Measurements from ENCODE around the gene LPIN1.
"Not testable (repeated sequence)": the region's sequence is repeated elsewhere in the genome, so short reads cannot be mapped to it uniquely, and the experiment has no call there.

Gene LPIN1

DNA sequence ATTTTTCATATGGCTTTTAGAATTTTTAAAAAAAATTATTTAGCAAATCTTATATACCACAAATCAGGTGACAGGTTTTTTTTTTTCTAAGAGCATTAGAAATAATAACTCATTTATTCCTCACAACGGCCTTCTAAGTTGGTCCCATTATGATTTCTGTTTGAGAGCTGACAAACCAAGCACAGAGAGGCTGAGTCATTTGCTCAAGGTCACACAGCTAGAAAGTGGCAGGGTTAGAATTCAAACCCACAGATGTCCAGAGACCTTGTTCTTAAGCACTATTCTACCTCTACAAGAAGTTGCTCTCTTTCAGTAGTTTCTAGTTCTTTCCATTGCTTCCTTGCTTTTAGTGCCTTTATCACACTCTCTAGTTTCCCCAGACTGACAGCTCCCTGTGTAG, 28.8 kb upstream of the LPIN1 start:
- no peak for DNase-seq

DNA sequence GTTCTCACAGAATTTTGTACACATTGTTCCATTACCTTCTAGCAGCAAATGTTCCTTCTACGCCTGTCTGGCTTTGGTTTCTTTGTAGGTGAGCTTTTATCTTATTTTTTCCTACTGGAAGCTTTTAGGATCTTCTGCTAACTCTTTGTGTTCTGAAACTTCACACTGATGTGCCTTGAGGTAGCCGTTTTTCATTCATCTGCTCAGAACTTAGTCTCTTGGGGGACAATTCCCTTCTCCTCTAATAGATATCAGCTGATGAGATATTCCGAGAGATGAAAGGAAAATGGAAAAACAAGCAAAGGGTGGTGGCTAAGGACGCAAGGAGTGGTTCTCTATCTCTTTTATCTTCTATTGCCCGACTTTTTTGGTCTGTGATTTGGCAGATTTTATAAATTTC, 27.8 kb upstream of the LPIN1 start:
- no peak for DNase-seq

DNA sequence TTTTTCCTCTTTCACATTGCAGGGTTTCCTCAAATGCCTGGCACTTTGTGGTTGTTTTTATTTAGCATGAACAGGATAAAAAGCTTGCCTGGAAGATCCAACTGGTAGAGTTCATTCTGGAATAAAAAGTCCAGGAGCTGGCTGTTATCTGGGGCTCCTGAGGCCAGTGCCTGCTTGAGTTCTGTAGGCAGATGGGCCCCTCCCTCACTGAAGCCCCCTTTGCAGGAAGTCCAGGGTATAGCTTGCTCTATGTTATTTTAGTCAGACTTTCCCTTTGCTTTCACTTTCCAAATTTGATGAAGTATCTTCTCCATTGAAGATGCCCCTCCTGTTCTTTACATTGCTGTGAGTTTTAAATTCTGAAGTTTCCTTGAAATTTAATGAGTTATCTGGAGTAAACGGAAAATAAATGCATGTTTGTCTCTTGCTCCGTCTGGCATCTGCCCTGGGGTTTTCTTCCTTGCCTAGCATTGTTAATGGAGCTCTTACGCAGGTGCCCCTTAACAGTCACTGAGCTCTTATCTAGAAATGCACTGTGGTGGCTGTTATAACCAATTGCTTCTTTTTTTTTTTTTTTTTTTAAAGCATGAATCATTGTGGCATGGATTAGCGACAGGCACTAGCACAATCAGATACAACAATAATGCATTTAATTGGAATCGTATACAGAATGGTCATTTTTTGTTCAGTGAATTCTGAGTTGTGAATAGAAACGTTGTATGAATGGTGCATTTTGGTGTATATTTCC, 27.0 kb upstream of the LPIN1 start:
- no peak for DNase-seq

DNA sequence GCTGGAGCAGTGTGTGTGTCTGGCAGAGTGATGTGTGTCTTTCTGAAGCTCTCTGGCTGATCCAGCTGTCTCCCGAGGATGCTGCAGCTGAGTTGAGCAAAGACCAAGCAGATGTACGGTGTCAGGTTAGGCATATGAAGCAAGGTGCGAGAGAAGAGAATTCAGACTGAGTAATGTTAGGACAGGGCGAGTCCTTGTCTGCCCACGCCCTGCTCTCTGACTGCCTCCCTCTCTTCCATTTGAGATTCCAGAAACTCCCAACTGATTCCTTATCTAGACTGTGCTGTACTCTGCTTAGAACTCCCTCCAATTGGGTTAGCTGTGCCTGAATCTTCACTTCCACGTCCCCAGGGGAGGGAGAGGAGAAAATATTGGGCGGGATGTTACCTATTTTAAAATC, 25.7 kb upstream of the LPIN1 start:
- DNase-seq, result no peak

DNA sequence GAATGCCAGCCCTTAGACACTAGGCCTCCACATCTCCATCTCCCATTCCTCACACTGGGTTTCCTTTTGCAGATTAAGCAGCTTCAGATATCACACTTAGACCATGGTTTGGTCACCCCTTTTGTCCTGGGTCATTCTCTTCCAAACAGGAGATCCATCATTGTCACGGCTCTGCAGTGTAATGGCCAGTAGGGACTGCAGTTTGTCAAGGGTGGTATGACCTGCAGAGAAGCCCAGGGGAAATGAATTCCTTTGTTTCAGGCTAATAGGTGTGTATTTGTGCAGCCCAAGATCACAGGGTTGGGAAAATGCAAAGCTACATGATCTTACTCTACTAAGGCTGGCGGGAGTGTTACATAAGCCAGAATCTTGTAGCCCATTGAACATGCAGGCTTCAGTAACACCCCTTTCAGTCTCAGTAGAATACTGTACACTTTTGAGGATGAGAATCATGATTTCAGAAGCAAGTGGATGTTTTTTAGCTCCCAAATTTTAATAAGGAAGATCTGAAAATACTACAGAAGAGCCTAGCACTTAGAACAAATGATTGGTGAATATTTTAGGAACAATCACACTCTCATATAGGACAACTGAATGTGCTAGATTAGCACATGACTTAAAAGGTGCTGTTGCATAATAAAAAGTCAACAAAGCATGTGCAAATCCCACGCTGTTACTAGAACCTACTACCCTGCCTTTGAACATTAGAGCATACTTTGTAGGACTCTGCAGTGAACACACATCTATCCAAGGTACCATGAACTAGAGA, 24.0 kb upstream of the LPIN1 start:
- no peak for DNase-seq

DNA sequence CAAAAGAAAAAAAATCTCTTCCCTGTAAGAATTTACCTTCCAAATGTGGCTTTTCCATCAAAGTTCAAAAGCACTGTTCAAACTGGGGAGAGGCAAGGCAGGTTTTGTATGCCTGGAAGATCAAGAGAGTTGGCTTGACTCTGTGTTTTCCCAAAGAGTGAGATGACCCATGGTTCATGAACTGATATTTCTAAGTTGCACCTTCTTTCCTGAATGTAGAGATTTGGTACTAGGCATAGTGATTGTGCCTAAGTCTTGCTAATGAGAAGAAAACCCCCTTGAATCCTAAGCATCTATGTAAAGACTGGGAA, 23.4 kb upstream of the LPIN1 start:
- no peak for DNase-seq

DNA sequence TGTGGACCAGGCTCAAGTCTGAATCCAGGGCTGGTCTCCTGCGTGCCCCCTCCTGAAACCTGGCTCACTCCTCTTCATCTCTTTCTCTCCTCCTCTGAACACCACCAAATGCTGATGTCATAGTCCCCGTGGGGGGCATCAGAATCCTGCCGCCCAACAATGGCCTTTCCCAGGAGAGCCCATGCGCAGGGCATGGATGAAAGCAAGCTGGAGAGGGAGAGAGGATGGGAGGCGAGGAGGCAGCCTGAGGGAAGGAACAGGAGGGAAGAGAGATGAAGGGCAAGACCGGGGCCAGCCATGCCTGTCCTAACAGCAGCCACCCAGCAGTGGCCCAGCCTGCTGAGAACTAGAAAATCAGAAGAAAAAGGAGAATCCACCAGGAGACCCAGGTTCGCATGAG, 22.3 kb upstream of the LPIN1 start:
- no peak for DNase-seq

DNA sequence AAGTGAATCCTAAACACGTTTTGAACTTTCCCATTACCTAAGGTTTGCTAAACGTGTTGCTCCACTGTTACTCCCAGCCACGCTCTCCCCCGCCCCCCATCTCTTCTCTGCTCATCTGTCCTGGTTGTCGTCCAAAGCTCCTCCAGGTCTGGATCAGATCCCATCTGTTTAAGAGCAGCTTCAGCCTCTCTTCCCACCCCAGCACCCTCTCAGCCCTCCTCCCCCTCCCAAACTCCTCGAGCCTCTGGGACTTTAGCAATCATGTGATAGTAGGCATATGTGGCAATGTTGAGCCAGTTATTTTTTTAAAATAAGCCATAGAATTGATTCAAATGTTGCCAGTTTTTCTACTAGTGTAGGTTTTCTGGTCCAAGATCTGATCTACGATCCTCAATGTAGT, 20.0 kb upstream of the LPIN1 start:
- DNase-seq, result no peak

DNA sequence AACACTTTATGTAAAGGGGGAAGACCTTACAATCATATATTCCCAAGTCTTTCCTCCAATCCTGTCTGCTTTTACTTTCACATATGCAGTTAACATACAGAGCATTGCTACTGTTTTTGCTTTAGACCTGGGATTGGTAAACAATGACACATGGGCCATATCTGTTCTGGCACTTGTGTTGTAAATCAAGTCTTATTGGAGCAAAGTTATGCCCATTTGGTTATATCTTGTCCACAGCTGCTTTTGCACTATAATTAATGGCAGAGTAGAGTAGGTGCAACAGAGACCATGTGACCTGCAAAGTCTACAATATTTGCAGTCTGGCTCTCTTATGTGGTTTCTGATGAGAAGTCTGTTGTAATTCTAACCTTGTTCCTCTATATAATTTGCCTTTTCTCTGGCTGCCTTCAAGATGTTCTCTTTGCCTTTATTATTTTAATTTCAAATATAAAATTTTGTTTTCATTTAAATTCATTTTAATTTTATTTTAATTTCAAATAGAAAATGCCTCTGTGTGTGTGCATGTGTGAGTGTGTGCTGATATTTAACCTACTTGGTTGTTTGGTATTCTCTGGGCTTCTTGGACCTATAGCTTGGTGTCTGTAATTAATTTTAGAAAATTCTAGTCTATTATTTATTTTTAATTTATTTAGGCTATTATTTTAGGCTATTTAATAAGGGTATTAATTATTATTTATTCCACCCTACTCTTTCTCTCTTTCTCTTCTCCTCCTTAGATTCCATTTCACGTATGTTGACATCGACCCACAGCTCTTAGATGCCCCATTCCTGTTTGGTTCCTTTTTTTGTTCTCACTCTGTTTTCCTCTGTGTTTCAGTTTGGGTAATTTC, 16.8 kb upstream of the LPIN1 start:
- DNase-seq, result no peak

DNA sequence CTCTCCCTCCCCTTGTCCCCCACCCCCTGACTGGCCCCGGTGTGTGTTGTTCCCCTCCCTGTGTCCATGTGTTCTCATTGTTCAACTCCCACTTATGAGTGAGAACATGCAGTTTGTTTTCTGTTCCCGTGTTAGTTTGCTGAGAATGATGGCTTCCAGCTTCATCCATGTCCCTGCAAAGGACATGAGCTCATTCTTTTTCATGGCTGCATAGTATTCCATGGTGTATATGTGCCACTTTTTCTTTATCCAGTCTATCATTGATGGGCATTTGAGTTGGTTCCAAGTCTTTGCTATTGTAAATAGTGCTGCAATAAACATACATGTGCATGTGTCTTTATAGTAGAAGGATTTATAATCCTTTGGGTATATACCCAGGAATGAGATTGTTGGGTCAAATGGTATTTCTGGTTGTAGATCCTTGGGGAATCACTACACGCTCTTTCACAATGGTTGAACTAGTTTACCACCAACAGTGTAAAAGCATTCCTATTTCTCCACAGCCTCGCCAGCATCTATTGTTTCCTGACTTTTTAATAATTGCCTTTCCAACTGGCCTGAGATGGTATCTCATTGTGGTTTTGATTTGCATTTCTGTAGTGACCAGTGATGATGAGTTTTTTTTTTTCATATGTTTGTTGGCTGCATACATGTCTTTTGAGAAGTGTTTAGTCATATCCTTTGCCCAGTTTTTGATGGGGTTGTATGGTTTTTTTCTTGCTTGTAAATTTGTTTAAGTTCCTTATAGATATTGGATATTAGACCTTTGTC, 15.0 kb upstream of the LPIN1 start:
- not testable (repeated sequence) for DNase-seq

DNA sequence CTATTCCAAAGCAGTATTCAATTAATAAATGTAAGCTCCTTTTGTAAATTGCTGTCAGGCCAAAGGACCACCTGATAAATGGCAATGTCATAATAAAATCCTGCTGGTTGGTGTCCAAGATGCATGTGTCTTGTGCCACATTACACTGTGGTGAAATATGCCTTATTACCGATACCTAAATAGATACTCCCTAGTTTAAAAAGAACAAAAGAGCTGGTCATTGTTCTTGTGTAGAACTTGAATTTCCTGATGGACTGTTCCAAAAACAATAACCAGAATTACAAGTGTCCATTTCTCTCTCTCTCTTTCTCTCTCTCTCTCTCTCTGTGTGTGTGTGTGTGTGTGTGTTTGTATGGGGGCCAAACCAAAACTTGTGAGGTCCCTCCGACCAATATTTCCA, 13.8 kb upstream of the LPIN1 start:
- DNase-seq, result no peak

DNA sequence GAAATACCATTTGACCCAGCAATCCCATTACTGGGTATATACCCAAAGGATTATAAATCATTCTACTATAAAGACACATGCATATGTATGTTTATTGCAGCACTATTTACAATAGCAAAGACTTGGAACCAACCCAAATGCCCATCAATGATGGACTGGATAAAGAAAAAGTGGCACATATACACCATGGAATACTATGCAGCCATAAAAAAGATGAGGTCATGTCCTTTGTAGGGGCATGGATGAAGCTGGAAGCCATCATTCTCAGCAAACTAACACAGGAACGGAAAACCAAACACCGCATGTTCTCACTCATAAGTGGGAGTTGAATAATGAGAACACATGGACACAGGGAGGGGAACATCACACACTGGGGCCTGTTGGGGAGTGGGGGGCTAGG, 8.6 kb upstream of the LPIN1 start:
- not testable (repeated sequence) for DNase-seq

DNA sequence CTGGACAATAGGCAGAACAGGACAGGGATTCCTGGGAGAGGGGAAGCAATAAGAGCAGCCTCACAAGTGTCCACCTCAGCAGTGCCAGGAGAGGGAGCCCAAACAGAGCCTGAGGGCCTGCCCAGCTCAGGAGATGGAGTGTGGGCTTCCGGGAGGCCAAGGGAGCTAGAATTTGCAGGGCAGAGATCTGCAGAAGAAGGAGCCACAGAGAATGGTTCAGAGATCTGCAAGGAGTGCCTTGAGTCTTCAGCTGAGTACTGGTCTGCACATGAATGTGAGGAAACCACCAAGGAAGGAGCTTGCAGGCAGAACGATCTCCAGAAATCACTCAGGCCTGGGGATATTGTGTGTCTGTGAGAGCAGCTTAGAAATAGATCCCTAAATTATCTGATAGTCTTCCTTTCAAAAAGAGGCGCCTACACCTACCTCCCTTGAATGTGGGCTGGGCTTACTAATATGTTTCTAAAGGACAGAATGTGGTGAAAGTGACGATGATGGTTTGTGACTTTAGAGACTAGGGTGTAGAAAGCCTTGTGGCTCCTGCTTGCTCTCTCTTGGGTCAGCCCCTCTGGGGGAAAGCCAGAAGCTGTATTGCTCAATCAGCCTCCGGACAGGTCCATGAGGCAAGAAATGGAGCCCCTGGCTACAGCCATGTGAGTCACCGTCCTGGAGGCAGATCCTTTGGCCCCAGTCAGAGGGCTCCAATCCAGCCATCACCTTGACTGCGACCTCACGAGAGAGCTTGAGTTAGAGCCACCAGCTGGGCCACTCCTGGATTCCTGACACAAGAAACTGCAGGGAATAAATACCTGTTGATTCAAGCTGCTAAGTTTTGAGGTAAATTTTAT, 7.6 kb upstream of the LPIN1 start:
- no peak for DNase-seq

DNA sequence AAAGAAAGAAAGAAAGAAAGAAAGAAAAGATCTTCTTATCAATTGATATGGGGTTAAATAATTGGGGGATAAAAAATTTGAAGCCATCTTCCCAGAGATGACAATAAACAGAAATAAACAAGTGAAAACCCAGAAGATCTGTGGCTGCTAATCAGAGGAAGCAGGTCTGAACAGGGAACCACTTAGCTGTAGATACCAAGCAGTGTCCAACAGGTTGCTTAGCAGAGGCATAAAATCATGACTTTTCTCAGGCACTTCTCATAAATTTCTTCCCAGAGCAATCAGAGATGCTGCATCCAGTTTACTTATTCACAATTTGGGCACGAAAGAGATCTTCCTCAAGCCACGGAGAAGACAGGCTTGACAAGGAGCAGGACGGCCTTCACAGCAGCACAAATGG, 5.7 kb upstream of the LPIN1 start:
- DNase-seq, result no peak

DNA sequence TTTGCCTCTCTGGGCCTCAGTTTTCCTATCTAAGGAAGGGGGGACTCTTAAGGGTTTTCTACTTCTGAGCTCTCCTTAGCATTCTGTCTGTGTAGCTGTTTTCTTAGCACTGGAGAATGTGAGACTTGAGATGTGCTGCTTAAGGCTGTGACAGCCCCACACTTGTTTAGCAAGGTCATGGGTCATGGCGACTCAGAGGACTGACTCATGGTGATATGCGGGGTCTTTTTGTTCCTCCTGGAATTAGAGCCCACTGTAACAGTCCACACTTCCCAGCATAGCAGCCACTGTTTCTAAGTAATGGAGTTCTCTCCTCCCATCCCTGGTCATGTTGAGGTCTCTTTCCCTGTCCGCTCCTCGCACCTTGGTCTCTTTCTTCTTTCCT, 4.1 kb upstream of the LPIN1 start:
- DNase-seq, result no peak

DNA sequence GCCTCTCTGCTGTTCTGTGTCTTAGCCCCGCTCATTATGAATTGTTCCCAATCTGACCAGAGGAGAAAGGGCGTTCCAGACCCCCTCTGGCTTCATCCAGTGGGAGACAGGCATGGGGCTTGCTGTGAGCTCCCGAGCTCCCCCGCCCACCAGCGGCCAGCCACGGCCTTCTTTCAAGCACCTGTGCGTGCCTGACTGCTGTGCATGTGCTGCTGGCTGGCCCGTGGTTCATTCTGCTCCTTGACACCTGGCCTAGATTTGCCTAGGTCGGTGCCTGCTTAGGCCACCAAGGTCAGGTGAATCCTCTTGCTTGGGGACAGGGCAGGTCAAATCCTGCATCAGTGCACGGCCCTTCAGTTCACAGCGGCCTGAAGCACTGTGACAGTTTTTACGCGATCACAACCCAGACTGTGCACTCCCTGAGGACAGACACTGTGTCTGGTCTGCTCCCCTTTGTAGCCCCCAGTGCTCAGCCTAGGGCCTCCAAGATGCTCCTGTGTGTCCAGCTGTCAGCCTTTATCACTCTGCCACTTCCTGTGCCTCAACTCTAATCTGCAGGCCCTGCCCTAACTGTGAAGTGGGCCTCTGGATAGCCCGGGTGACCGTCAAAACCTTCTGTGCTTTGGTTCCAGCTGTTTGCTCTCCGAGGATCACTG, 3.6 kb upstream of the LPIN1 start:
- no peak for DNase-seq

DNA sequence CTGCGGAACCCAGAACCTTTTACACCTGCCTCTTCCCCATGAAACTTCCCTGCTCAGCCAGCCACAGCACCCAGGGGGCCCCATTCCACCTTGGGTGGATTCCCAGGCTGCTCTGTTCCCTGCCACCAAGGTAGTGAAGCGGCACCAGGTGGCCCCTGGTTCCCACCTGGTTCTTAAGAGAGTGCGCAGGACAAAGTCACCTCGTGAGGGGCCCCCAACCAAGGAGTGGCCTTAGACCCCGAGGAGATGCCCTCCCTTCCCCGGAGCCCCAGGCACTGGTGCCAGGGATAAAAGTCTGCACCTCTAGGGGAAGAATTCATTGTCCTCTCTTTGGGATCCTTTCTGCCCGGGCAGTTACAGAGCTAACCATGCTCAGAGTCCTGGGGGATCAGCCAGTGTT, 3.1 kb upstream of the LPIN1 start:
- no peak for DNase-seq

DNA sequence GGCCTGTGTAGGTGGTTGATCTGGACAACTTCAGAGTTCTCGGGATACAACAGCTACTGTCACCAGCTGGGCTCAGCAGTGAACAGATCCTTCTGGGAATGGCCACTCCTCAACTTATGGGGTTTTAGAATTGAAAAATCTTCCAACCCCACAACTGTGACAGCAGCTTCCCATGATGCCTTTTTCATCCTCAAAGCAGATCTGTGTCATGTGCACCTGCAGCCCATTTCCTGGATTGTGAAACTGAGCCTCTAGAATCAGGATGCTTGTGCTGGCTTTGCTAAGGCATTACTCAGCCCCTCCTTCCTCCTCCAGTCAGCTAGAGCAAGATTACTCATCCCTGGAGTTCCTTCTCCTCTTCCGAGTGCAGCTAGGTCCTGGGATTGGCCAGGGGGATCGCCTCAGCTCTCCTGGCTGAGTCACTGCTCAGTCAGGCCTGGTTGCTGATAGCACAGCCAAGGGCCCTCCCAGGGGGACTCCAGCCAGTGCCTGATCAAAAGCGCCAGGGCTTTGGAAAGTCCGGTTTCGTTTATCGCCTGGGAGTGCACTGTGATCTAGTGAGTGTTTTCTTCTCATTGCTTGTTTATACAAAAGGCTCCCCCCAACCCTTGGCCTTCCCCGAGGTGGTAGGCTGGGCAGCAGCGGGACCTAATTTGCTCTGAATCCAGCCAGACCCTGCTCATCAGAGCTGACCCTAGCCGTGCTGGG, 2.4 kb upstream of the LPIN1 start:
- peak; percentile 93 for DNase-seq

DNA sequence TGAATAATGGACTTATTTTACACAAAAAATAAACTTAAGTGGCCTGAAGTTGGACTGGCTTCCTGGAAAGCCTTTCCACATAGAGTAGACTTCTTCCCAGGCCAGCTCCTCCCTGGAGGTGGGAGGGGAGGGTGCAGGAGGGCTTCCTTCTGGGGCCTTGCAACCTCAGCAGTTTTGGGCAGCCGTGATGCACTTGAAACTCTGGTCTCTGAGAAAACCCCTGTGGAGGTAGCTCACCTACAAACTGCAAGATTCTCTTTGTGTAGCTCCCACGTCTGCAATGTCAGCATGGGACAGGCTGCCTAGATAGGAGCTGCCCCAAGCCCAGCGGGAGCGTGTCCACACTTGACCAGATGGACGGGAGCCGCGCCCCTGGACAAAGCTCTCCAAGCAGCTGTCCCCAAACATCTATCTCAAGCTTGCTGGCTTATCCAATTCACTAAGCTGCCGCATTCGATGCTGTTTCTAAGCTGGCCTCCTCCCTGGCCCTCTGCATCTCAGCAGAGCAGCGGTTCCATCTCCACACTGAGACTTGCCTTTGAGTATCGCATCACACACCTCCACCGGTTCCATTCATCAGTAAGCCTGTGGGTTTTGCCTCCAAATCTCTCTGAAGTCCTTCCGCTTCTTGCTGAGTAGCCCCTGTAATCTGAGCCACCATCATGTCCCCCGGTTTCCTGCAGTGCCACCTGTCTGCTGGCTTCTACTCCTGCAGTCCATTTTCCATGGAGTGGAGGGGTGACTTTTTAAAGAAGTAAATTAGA, 1.6 kb upstream of the LPIN1 start:
- DNase-seq, result peak; percentile 58

Data from NCI-H187 treated with DMSO at 0.1 percent for 48 hours (cell line).